ENCODE measurements around the gene PHGDH.

- TF ChIP-seq POLR2A (IDR thresholded peaks at IDR 0.05; ENCODE audit: low read length) (no peak), GATA1 (IDR thresholded peaks at IDR 0.05; ENCODE audit: low read depth, low read length) (no peak)
Measured at GRCh38 chr1:119773711-119774241, 62.0 kb downstream of the PHGDH start.
